NCI-H2227 (cell line): ENCODE measurements around the gene KIF22.
"Not testable (repeated sequence)": the region's sequence is repeated elsewhere in the genome, so short reads cannot be mapped to it uniquely, and the experiment has no call there.

ENCODE experiments used
- DNase-seq: peaks from one replicate; lab custom pipeline; 2025; ENCODE audit not compliant: unreplicated experiment; lab: John Stamatoyannopoulos, UW

The KIF22 gene

DNA sequence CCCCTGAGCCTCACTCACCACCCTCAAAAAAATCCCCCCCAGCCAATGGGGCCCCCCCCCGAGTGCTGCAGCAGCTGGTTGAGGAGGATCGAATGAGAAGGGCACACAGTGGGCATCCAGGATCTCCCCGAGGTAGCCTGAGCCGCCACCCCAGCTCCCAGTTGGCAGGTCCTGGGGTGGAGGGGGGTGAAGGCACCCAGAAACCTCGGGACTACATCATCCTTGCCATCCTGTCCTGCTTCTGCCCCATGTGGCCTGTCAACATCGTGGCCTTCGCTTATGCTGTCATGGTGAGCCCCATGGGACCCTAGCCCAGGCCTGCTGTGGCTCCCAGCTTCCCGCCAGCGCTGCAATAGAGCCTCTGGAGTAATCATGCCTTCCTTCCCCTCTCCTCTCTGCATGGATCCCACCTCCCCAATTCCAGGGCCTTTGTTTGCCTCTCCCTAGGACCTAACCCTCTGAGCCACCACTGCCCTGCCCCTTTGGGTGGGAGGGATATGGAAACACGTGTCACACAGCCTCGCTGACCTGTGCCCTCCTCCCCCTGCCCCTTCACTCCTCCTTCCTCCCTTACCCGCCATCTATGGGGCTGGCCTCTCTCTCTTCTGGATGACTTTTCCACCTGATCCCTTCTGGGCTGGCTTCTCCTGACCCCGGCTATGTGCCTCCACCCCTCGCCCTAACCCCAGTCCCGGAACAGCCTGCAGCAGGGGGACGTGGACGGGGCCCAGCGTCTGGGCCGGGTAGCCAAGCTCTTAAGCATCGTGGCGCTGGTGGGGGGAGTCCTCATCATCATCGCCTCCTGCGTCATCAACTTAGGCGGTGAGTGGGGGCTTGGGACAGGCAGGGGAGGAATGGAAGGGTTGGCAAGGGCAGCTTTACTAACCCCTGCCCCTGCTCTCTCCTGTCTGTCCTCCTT is 23.4 kb downstream of the KIF22 start:
- DNase-seq, result no peak

- no peak for DNase-seq
These were observed 24.0 kb downstream of the KIF22 start for GRCh38 chr16:29814592-29814991.

- DNase-seq, result peak; percentile 88
These were observed 24.6 kb downstream of the KIF22 start for GRCh38 chr16:29815032-29815721.

DNA sequence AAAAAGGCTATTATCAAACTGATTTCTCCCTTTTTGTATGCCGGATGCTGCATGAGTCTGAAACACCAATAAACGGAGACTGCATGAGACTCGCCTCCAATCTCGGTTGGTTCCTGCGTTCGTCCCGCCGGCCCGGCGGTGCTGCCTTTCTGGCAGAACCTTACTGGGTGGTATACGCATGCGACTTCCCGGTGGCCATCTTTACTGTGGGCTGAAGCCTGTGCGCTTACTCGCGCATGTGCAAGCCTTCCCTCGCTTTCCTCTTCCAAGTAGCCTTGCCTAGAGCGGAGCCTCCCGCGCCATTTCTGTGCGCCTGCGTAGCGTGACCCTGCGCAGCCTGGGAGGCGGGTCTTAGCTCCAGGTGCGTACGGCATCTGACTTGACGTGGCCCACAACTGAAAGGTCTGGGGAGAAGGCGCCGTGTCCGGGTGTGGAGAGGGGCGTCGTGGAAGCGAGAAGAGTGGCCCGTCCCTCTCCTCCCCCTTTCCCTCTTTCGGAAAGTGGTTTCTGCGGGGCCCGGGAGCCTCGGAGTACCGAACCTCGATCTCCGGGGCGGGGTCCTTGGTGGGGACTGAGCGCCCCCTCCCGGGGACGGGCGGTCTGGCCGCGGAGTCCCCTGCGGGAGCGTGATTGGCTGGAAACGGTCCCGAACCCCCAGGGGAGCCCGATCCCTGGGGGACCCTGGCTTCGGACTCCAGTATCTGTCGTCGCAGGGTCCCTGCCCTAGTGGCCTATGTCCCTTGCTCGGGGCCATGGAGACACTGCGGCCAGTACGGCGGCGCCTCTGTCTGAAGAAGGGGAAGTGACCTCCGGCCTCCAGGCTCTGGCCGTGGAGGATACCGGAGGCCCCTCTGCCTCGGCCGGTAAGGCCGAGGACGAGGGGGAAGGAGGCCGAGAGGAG is 25.5 kb downstream of the KIF22 start, which contains the start of gene PAGR1:
TSS of gene PAGR1 (plus strand) at position 360 of the 901 bp plus-strand sequence. CDS start at position 734, 374 bp downstream.
- DNase-seq, result peak; percentile 99

DNA sequence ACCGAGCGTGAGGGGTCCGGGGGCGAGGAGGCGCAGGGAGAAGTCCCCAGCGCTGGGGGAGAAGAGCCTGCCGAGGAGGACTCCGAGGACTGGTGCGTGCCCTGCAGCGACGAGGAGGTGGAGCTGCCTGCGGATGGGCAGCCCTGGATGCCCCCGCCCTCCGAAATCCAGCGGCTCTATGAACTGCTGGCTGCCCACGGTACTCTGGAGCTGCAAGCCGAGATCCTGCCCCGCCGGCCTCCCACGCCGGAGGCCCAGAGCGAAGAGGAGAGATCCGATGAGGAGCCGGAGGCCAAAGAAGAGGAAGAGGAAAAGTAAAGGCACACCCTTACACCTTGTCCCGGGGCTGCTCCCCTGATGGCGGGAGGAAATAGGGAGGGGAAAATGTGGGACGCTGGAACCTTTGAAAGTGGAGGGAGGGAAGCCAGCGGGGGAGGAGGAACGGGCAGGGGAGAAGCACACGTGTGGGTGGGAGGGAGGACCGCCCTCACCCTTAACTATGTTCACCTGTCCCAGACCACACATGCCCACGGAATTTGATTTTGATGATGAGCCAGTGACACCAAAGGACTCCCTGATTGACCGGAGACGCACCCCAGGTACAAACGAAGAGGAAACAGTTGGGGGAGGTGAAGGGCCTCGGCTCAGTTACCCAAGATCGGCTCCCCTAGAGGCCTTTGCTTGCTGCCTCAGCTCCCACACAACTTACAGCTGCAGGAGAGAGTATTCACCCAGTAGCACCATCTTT is 26.3 kb downstream of the KIF22 start:
- peak; percentile 68 for DNase-seq

- no peak for DNase-seq
These were observed 27.5 kb downstream of the KIF22 start for GRCh38 chr16:29818082-29818481.

- no peak for DNase-seq
These were observed 29.0 kb downstream of the KIF22 start for GRCh38 chr16:29819506-29819905.

DNA sequence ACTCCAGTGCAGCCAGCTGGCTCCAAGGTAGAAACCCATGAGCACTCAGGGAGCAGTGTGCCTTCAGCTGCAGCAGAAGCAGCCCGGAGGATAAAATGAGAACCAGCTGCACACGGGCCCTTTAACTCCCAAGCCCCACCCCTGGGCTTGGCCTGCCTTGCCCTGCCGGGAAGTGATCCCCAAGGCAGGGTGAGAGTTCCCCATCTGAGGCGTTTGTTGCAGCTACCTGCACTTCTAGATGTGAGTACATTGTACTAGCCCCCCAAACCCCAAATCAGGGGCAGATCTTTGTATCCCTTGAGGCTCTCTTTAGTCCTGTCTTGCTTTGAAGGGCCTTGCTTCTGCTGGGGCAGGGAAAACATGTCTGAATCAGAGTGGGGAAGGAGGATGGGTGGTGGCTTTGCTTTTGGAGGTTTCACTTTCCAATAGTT is 29.7 kb downstream of the KIF22 start, which contains the start of gene MVP:
TSS of gene MVP (plus strand) at position 192 of the 431 bp plus-strand sequence. CDS start 10,088 bp downstream, outside the sequence.
- DNase-seq, result peak; percentile 66

DNA sequence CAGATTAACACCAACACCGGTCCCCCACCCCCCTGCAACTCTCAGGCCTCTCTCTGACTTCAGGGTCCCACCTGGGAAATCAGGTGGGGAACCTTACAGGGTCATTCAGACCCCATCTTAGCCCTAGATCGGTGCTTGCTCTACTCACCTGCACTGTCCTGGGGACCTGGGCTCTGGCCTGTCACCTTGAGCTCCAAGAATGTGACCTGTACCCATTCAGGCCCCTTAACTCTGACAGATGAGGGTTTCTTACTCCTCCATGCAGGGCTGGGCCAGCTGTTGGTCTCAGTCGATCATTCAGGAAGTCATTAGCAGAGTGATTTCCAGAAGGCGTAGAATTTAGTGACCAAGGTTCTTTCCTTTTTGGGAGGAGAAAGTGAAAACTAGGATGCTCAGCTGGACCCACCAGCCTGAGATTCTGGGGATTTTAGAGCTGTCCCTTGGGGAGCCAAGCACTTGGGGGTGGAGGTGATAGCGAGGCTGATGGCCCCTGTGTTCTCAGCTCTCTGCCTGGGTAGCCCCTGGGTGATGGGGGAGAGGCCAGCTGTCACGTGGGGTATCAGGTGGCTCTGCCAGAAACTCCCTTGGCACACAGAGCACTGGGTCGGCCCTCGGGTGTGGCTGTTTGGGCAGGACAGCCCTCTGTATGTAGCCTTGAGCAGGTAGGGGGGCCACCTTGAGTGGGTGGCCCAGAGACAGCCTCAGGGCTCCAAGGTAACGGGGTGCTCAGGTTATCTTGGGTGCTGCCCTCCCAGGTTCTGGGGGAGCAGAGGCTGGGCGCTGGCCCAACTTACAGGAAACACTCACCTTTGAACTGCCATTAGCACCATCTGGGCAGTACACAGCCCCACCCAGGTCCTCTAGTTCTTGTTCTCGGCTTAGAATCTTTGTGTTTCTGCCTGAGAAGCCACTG is 30.4 kb downstream of the KIF22 start:
- DNase-seq, result no peak

GRCh38 chr16:29821643-29822115 is 31.1 kb downstream of the KIF22 start:
- no peak for DNase-seq

- no peak for DNase-seq
These were observed 34.1 kb downstream of the KIF22 start for GRCh38 chr16:29824589-29825144.

DNA sequence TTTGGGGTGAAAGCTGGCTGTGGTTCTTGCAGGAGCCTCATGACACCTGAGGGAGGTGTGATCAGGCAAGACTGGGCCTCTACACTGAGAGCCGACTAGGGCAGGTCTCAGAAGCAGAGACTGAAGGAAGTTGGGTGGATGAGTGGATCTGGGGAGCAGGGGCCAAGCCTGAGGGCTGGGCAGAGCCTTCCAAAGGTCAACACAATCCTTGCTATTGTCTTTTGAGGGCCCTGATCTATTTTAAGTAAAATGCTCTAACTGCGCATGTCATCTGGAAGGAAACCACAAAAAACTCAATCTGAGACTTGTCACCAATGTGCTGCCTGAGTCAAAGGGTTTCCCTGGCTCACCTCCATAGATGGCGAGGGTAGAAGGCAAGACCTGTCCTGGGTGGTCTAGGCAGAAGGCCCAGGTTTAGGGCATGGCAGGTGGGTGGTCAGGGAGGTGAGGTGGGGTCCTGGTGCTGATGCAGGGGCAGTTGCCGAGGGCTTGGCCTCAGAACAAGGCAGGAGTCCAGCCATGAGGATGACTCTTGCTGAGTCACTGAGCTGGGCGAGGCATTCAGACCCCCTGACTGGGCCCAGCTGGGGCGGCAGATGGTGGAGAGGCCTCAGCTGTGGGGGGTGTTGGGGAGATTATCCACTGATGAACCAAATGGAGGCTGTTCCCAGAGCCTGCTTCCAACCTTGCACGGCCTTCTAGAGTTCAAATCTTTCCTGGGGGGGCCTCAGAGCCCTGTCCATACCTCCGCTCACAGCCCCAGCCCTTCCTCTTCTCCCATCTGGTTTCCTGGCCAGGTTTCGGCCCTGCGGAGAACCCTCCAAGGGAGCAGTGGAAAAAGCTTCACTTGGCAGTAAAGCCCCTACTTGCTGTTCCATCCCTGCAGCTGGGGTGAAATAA is 34.8 kb downstream of the KIF22 start:
- peak; percentile 23 for DNase-seq

- no peak for DNase-seq
These were observed 35.8 kb downstream of the KIF22 start for GRCh38 chr16:29826342-29826695.

DNA sequence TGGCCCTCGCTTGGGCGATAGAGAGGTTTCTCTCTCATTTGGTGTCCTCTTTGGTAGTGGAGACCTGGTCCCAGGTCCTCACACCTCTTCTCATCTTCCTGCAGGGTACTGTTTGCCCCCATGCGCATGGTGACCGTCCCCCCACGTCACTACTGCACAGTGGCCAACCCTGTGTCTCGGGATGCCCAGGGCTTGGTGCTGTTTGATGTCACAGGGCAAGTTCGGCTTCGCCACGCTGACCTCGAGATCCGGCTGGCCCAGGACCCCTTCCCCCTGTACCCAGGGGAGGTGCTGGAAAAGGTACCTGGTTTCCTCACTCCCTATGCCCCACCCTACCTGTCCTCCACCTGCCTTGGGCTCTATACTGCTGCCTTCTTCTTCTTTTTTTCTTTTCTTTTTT is 40.2 kb downstream of the KIF22 start:
- DNase-seq, result no peak

DNA sequence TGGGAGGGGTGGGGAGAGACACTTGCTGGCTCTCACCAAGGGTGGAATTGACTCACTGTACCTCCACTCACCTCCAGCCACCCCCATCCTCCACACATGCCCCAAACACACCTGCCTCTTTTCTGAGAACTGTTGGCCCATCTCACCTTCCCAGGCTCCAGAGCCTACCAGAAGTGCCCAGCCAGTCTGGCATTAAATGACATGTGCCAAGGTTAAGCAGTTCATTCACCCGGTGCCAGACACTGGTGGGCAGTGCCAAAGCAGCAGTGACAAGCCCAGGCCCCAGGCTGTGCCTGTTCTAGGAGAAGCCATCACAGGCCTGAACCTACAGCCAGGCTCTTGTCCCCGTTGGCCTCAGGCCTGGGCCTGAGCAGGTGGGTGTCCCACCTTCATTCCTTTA is 40.9 kb downstream of the KIF22 start:
- no peak for DNase-seq

DNA sequence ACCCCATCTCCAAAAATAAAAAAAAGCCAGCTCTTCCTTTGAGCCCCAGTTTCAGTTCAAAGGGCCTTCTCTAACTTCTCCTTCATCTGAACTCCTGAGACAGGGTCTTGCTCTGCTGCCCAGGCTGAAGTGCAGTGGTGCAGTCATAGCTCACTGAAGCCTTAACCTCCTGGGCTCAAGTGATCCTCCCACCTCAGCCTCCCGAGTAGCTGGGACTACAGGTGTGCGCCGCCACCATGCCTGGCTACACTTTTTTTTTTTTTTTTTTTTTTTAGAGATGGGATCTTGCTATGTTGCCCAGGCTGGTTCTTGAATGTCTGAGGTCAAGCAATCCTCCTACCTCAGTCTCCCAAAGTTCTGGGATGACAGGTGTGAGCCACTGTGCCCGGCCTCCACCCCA is 42.7 kb downstream of the KIF22 start:
- DNase-seq, result not testable (repeated sequence)

DNA sequence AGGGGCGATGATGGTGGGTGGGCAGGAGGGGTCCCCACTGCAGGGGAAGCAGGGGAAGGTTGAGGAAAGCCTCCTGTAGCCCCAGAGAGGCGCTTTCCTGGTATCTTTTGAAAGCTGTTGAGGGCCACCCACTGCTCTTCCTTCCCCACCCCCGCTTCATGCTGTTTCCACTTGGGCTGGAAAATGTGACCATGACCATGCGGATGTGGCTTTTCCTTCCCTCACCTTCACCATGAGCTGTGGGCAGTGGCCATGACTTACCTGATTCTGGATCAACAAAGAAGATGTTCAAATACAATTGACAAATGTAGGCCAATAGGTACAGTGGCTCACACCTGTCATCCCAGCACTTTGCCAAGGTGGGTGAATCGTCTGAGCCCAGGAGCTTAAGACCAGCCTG is 43.5 kb downstream of the KIF22 start:
- DNase-seq, result no peak

- no peak for DNase-seq
These were observed 45.4 kb downstream of the KIF22 start for GRCh38 chr16:29835926-29836325.
